ENCODE data around the gene ABCG8. TPM values are rescaled to one million over a fixed set of nuclear protein-coding genes. Genes with fewer than 3 reads are reported as not detected.

The ABCG8 gene

Small RNA genes lying within 50 kb of the gene (small RNA-seq; reads per million reads assigned to genes)
- gene RN7SL455P (ENCODE audit: insufficient read depth) (not detected), gene RNU6-1048P (ENCODE audit: insufficient read depth) (not detected)

Measured in mesendoderm (in vitro differentiated cells).